Measurements from ENCODE around the gene ENO1.

Gene ENO1

GRCh38 chr1:8815582-8816151, 62.8 kb downstream of the ENO1 start:
- H3K27ac ChIP-seq (ENCODE audit: low read depth, low read length): peak overlapping the region; percentile 92
- no peaks in the 10 kb centered on the region for H3K27me3 ChIP-seq (ENCODE audit: control insufficient read depth in 5 of 5, insufficient read depth in 4 of 5, low read length in 5 of 5)
- H3K9me3 ChIP-seq (ENCODE audit: control insufficient read depth in 5 of 5, low read length in 5 of 5): no peaks in the 10 kb centered on the region
- H3K4me1 ChIP-seq (ENCODE audit: control insufficient read depth in 5 of 5, insufficient read depth in 5 of 5, low read length in 5 of 5): peaks cover 0 to 48% (median 31%) of the 10 kb centered on the region in 5 donors
- H3K36me3 ChIP-seq (ENCODE audit: control insufficient read depth in 5 of 5, insufficient read depth in 5 of 5, low read length in 5 of 5): no peaks in the 10 kb centered on the region
- H3K9ac ChIP-seq (ENCODE audit: low read length in 5 of 5): peak overlapping the region in 3 of 5 donors; percentile 39 to 97 (median 54)
- peak overlapping the region; percentile 6 to 91 (median 87) for H3K4me3 ChIP-seq (ENCODE audit: low read depth in 1 of 5, low read length in 5 of 5)

- Histone ChIP-seq H3K9ac (ENCODE audit: low read length in 5 of 5) (peak overlapping the region in 1 of 5 donors; percentile 97), H3K9me3 (ENCODE audit: control insufficient read depth in 5 of 5, low read length in 5 of 5) (no peaks in the 10 kb centered on the region), H3K36me3 (ENCODE audit: control insufficient read depth in 5 of 5, insufficient read depth in 5 of 5, low read length in 5 of 5) (no peaks in the 10 kb centered on the region), H3K27ac (ENCODE audit: low read depth, low read length) (no peak overlapping the region), H3K27me3 (ENCODE audit: control insufficient read depth in 5 of 5, insufficient read depth in 4 of 5, low read length in 5 of 5) (no peaks in the 10 kb centered on the region), H3K4me3 (ENCODE audit: low read depth in 1 of 5, low read length in 5 of 5) (no peak overlapping the region), H3K4me1 (ENCODE audit: control insufficient read depth in 5 of 5, insufficient read depth in 5 of 5, low read length in 5 of 5) (peaks cover 0 to 48% (median 31%) of the 10 kb centered on the region in 5 donors)
Measured at GRCh38 chr1:8814865-8815264, 63.6 kb downstream of the ENO1 start.

- H3K9ac ChIP-seq (ENCODE audit: low read length in 5 of 5): no peak overlapping the region
- no peak overlapping the region for H3K4me3 ChIP-seq (ENCODE audit: low read depth in 1 of 5, low read length in 5 of 5)
- H3K4me1 ChIP-seq (ENCODE audit: control insufficient read depth in 5 of 5, insufficient read depth in 5 of 5, low read length in 5 of 5): peaks cover 0 to 48% (median 31%) of the 10 kb centered on the region in 5 donors
- H3K27me3 ChIP-seq (ENCODE audit: control insufficient read depth in 5 of 5, insufficient read depth in 4 of 5, low read length in 5 of 5): no peaks in the 10 kb centered on the region
- no peaks in the 10 kb centered on the region for H3K36me3 ChIP-seq (ENCODE audit: control insufficient read depth in 5 of 5, insufficient read depth in 5 of 5, low read length in 5 of 5)
- no peaks in the 10 kb centered on the region for H3K9me3 ChIP-seq (ENCODE audit: control insufficient read depth in 5 of 5, low read length in 5 of 5)
- peak overlapping the region; percentile 29 for H3K27ac ChIP-seq (ENCODE audit: low read depth, low read length)
Measured at GRCh38 chr1:8813991-8814390, 64.5 kb downstream of the ENO1 start.

- H3K4me3 ChIP-seq (ENCODE audit: low read depth in 1 of 5, low read length in 5 of 5): no peak overlapping the region
- peak overlapping the region; percentile 29 for H3K27ac ChIP-seq (ENCODE audit: low read depth, low read length)
- H3K27me3 ChIP-seq (ENCODE audit: control insufficient read depth in 5 of 5, insufficient read depth in 4 of 5, low read length in 5 of 5): no peaks in the 10 kb centered on the region
- H3K9ac ChIP-seq (ENCODE audit: low read length in 5 of 5): no peak overlapping the region
- no peaks in the 10 kb centered on the region for H3K9me3 ChIP-seq (ENCODE audit: control insufficient read depth in 5 of 5, low read length in 5 of 5)
- H3K36me3 ChIP-seq (ENCODE audit: control insufficient read depth in 5 of 5, insufficient read depth in 5 of 5, low read length in 5 of 5): no peaks in the 10 kb centered on the region
- H3K4me1 ChIP-seq (ENCODE audit: control insufficient read depth in 5 of 5, insufficient read depth in 5 of 5, low read length in 5 of 5): peaks cover 0 to 43% (median 29%) of the 10 kb centered on the region in 5 donors
Measured at GRCh38 chr1:8813016-8813763, 65.3 kb downstream of the ENO1 start.

- Histone ChIP-seq H3K4me1 (ENCODE audit: control insufficient read depth in 5 of 5, insufficient read depth in 5 of 5, low read length in 5 of 5) (peaks cover 0 to 41% (median 27%) of the 10 kb centered on the region in 5 donors), H3K4me3 (ENCODE audit: low read depth in 1 of 5, low read length in 5 of 5) (no peak overlapping the region), H3K36me3 (ENCODE audit: control insufficient read depth in 5 of 5, insufficient read depth in 5 of 5, low read length in 5 of 5) (no peaks in the 10 kb centered on the region), H3K27ac (ENCODE audit: low read depth, low read length) (no peak overlapping the region), H3K27me3 (ENCODE audit: control insufficient read depth in 5 of 5, insufficient read depth in 4 of 5, low read length in 5 of 5) (no peaks in the 10 kb centered on the region), H3K9me3 (ENCODE audit: control insufficient read depth in 5 of 5, low read length in 5 of 5) (no peaks in the 10 kb centered on the region), H3K9ac (ENCODE audit: low read length in 5 of 5) (no peak overlapping the region)
Measured at GRCh38 chr1:8812081-8812480, 66.4 kb downstream of the ENO1 start.
